NT2/D1 (cell line): ENCODE data around the gene PDSS2.
A peak's percentile ranks its signal among the peaks of the same experiment; 100 is the strongest.
"Not testable (repeated sequence)": the region's sequence is repeated elsewhere in the genome, so short reads cannot be mapped to it uniquely, and the experiment has no call there.

Experiments used
- DNase-seq: peaks from one replicate; pipeline ENCODE4 v3.0.0-alpha.2; 2011; ENCODE audit warnings: low read depth, low spot score
- H3K27me3 ChIP-seq: 2 replicates; pipeline ENCODE4 v1.6.0; 2011; ENCODE audit warnings: mild to moderate bottlenecking; ENCODE audit not compliant: insufficient read length, insufficient read depth
- H3K36me3 ChIP-seq: 2 replicates; pipeline ENCODE4 v1.6.1; 2011; ENCODE audit warnings: mild to moderate bottlenecking, low read length, mixed read lengths; ENCODE audit not compliant: insufficient read depth, insufficient read length
- H3K4me1 ChIP-seq: 2 replicates; pipeline ENCODE4 v1.5.1; 2011; ENCODE audit not compliant: insufficient read depth, insufficient read length
- H3K4me3 ChIP-seq: 2 replicates; pipeline ENCODE4 v1.5.1; 2011; ENCODE audit warnings: low read depth; ENCODE audit not compliant: insufficient read length
- H3K9ac ChIP-seq: 2 replicates; pipeline ENCODE4 v1.6.0; 2011; ENCODE audit warnings: low read depth; ENCODE audit not compliant: insufficient read length
- H3K9me3 ChIP-seq: 2 replicates; pipeline ENCODE4 v1.5.1; 2011; ENCODE audit warnings: mild to moderate bottlenecking, low read length; ENCODE audit not compliant: insufficient read depth
- SUZ12 ChIP-seq: IDR thresholded peaks from 2 replicates; pipeline ENCODE4 v1.6.1; 2011; ENCODE audit not compliant: insufficient read length, insufficient read depth; ENCODE audit errors: extremely low read depth
- YY1 ChIP-seq: IDR thresholded peaks from 2 replicates; pipeline ENCODE4 v1.6.1; 2011; ENCODE audit not compliant: insufficient read length, insufficient read depth
- ZNF274 ChIP-seq: IDR thresholded peaks from 2 replicates; pipeline ENCODE4 v1.6.1; 2011; ENCODE audit warnings: mild to moderate bottlenecking, low read depth, low read length

PDSS2 gene

GRCh38 chr6:107488174-107488874 lies 29.0 kb upstream of the PDSS2 start:
- peak overlapping the region; percentile 77 for H3K9ac ChIP-seq
- DNase-seq = no peak
- no peaks in the 10 kb centered on the region for H3K36me3 ChIP-seq
- H3K4me1 ChIP-seq = no peaks in the 10 kb centered on the region
- H3K9me3 ChIP-seq = no peaks in the 10 kb centered on the region
- peak overlapping the region; percentile 42 for H3K4me3 ChIP-seq
- TF ChIP-seq SUZ12 (no peak), YY1 (no peak), ZNF274 (no peak)
- H3K27me3 ChIP-seq = peaks cover 52% of the 10 kb centered on the region

- no peaks in the 10 kb centered on the region for H3K36me3 ChIP-seq
Observed at GRCh38 chr6:107485157-107485556, 25.8 kb upstream of the PDSS2 start.

GRCh38 chr6:107479089-107479690 lies 19.8 kb upstream of the PDSS2 start:
- H3K9me3 ChIP-seq = no peaks in the 10 kb centered on the region
- H3K36me3 ChIP-seq = no peaks in the 10 kb centered on the region
- no peak overlapping the region for H3K9ac ChIP-seq
- H3K4me3 ChIP-seq = no peak overlapping the region
- H3K4me1 ChIP-seq = no peaks in the 10 kb centered on the region
- TF ChIP-seq SUZ12 (no peak), ZNF274 (no peak), YY1 (no peak)
- no peak for DNase-seq
- H3K27me3 ChIP-seq = no peaks in the 10 kb centered on the region

More at GRCh38 chr6:107485157-107485556, 25.8 kb upstream of the PDSS2 start:
- Histone ChIP-seq H3K4me3 (no peak overlapping the region), H3K9me3 (no peaks in the 10 kb centered on the region), H3K27me3 (peaks cover 31% of the 10 kb centered on the region), H3K4me1 (no peaks in the 10 kb centered on the region), H3K9ac (no peak overlapping the region)
- TF ChIP-seq ZNF274 (no peak), SUZ12 (no peak), YY1 (no peak)
- no peak for DNase-seq

- not testable (repeated sequence) for H3K9ac ChIP-seq, H3K36me3 ChIP-seq, H3K9me3 ChIP-seq, H3K4me1 ChIP-seq, H3K4me3 ChIP-seq, DNase-seq, H3K27me3 ChIP-seq
Observed at GRCh38 chr6:107475826-107476225, 16.5 kb upstream of the PDSS2 start.

GRCh38 chr6:107475360-107475759 lies 16.0 kb upstream of the PDSS2 start:
- not testable (repeated sequence) for DNase-seq, H3K9me3 ChIP-seq, H3K9ac ChIP-seq

GRCh38 chr6:107473660-107474059 lies 14.3 kb upstream of the PDSS2 start:
- DNase-seq = no peak
- no peaks in the 10 kb centered on the region for H3K27me3 ChIP-seq
- H3K36me3 ChIP-seq = no peaks in the 10 kb centered on the region
- no peaks in the 10 kb centered on the region for H3K4me1 ChIP-seq
- no peak for TF ChIP-seq YY1
- TF ChIP-seq ZNF274 = no peak
- no peak for TF ChIP-seq SUZ12
- H3K9ac ChIP-seq = no peak overlapping the region
- H3K4me3 ChIP-seq = no peak overlapping the region
- H3K9me3 ChIP-seq = no peaks in the 10 kb centered on the region

More at GRCh38 chr6:107475360-107475759, 16.0 kb upstream of the PDSS2 start:
- not testable (repeated sequence) for H3K27me3 ChIP-seq, H3K4me1 ChIP-seq, H3K36me3 ChIP-seq, H3K4me3 ChIP-seq

GRCh38 chr6:107470364-107470763 lies 11.0 kb upstream of the PDSS2 start:
- no peaks in the 10 kb centered on the region for H3K27me3 ChIP-seq
- no peak overlapping the region for H3K9ac ChIP-seq
- no peak for DNase-seq
- H3K36me3 ChIP-seq = no peaks in the 10 kb centered on the region
- no peak overlapping the region for H3K4me3 ChIP-seq
- no peaks in the 10 kb centered on the region for H3K9me3 ChIP-seq
- no peaks in the 10 kb centered on the region for H3K4me1 ChIP-seq
- no peak for TF ChIP-seq ZNF274
- no peak for TF ChIP-seq YY1
- TF ChIP-seq SUZ12 = no peak

- H3K9me3 ChIP-seq = no peaks in the 10 kb centered on the region
- H3K36me3 ChIP-seq = no peaks in the 10 kb centered on the region
- DNase-seq = no peak
- no peak overlapping the region for H3K4me3 ChIP-seq
- TF ChIP-seq YY1 (no peak), SUZ12 (no peak)
- H3K9ac ChIP-seq = no peak overlapping the region
- no peaks in the 10 kb centered on the region for H3K4me1 ChIP-seq
- no peaks in the 10 kb centered on the region for H3K27me3 ChIP-seq
Observed at GRCh38 chr6:107466062-107466461, 6.7 kb upstream of the PDSS2 start.
